ENCODE data around the gene CTBP2. TPM values are rescaled to one million over a fixed set of nuclear protein-coding genes. Genes with fewer than 3 reads are reported as not detected.

CTBP2 gene
- total RNA-seq, 1 experiment from 2014 or later, result 97.2 TPM

DNA sequence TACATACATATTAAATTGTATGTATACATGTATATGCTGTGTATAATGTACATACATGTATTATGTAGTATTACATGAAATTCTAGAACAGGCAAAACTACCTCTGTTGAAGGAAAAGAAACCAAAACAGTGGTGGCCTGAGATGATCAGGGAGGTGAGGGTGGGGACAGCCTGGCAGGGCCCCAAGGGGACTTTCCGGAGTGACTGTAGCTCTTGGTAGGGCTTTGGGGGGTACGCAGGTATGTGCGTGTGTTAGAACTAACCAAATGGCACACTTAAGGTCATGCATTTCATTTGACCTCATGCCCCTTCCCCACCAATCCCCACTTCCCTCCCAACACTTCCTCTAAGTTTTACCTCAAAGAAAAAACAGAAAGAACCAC, 31.3 kb downstream of the CTBP2 start:
- Mint-ChIP-seq H3K4me3 (ENCODE audit: unreplicated experiment) (no peak overlapping the region), H3K27me3 (ENCODE audit: insufficient read depth, unreplicated experiment) (no peaks in the 10 kb centered on the region), H3K9me3 (ENCODE audit: unreplicated experiment) (no peaks in the 10 kb centered on the region), H3K27ac (ENCODE audit: unreplicated experiment) (no peak overlapping the region), H3K36me3 (ENCODE audit: insufficient read depth, unreplicated experiment) (peaks cover 56% of the 10 kb centered on the region), H3K4me1 (ENCODE audit: low read depth, unreplicated experiment) (peaks cover 6% of the 10 kb centered on the region)
- Histone ChIP-seq H3K27me3 (replicated peaks; ENCODE audit: control insufficient read depth, insufficient read depth, low read length) (no peaks in the 10 kb centered on the region), H3K36me3 (ENCODE audit: control insufficient read depth, insufficient read depth, low read length) (peaks cover 4% of the 10 kb centered on the region), H3K4me3 (ENCODE audit: low read depth, low read length) (no peak overlapping the region), H3K9me3 (no peaks in the 10 kb centered on the region), H3K4me1 (no peaks in the 10 kb centered on the region)
- no peak for TF ChIP-seq CTCF (IDR thresholded peaks at IDR 0.05; ENCODE audit: insufficient read depth in 1 of 2, low read depth in 1 of 2, low read length in 1 of 2, severe bottlenecking in 1 of 2, unreplicated experiment in 1 of 2)
- no TSS peak for BruUV-seq (replicated peaks)
- ChIA-PET POLR2A (no interaction called here), CTCF (no interaction called here)
- intact Hi-C loops (cut with micrococcal nuclease; ENCODE audit: unreplicated experiment), result no loop called here
- DNase-seq, result no peak

DNA sequence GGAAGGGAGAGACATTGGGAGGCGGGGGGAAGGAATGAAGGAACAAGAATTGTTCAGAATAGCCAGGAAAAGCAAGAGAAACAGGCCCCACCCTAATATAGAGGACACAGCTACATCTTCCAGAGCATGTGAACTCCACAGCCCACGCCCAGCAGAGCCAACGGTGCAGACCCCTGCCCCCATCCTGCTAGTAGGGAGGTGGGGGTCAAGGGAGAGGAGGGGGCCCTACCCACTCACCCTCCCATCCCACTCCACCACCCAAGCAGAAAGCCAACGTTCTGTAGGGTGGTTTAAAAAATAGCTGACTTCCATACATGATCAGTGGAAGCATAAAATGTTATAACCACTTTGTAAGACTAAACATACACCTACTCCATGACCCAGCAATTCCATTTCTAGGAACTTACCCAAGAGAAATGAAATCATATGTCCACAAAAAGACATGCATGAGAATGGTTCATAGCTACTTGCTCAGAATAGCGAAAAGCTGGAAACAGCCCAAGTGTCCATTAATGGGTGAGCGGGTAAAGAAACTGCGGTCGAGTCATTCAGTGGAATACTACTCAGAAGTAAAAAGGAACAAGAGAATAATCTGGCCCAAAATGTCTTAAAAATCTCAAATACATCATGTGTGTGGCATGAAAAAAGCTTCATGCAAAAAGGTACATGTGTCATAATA, 31.8 kb downstream of the CTBP2 start:
- CTCF ChIA-PET, result no interaction called here
- intact Hi-C loops (cut with micrococcal nuclease; ENCODE audit: unreplicated experiment), result no loop called here
- Histone ChIP-seq H3K9me3 (no peaks in the 10 kb centered on the region), H3K4me1 (no peaks in the 10 kb centered on the region), H3K4me3 (ENCODE audit: low read depth, low read length) (no peak overlapping the region), H3K36me3 (ENCODE audit: control insufficient read depth, insufficient read depth, low read length) (peaks cover 4% of the 10 kb centered on the region), H3K27me3 (replicated peaks; ENCODE audit: control insufficient read depth, insufficient read depth, low read length) (no peaks in the 10 kb centered on the region)
- Mint-ChIP-seq H3K27ac (ENCODE audit: unreplicated experiment) (no peak overlapping the region), H3K4me1 (ENCODE audit: low read depth, unreplicated experiment) (peaks cover 6% of the 10 kb centered on the region), H3K27me3 (ENCODE audit: insufficient read depth, unreplicated experiment) (no peaks in the 10 kb centered on the region), H3K9me3 (ENCODE audit: unreplicated experiment) (no peaks in the 10 kb centered on the region), H3K4me3 (ENCODE audit: unreplicated experiment) (no peak overlapping the region), H3K36me3 (ENCODE audit: insufficient read depth, unreplicated experiment) (peaks cover 61% of the 10 kb centered on the region)
- POLR2A ChIA-PET, result no interaction called here
- BruUV-seq (replicated peaks), result no TSS peak
- TF ChIP-seq CTCF (IDR thresholded peaks at IDR 0.05; ENCODE audit: insufficient read depth in 1 of 2, low read depth in 1 of 2, low read length in 1 of 2, severe bottlenecking in 1 of 2, unreplicated experiment in 1 of 2), result no peak
- DNase-seq, result no peak

DNA sequence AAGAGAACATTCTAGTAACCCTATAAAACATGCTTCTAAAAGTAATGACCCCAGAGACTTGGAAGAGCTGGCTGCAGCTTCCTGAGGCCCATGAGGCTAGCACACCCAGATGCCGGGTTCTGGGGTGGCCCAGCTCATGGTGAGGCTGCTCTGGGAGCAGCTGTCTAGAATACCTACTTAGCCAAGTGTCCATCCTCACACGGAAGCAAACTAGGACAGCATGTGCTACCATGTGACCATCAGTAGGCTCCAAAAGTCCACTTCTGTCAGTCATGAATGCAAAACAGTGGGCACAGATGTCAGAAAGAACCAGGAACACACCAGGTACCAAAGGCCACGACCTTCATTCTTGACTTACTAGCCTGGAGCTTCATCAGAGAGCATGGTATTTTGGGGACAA, 32.4 kb downstream of the CTBP2 start:
- Mint-ChIP-seq H3K27me3 (ENCODE audit: insufficient read depth, unreplicated experiment) (no peaks in the 10 kb centered on the region), H3K4me1 (ENCODE audit: low read depth, unreplicated experiment) (peaks cover 6% of the 10 kb centered on the region), H3K4me3 (ENCODE audit: unreplicated experiment) (no peak overlapping the region), H3K9me3 (ENCODE audit: unreplicated experiment) (no peaks in the 10 kb centered on the region), H3K36me3 (ENCODE audit: insufficient read depth, unreplicated experiment) (peaks cover 59% of the 10 kb centered on the region), H3K27ac (ENCODE audit: unreplicated experiment) (no peak overlapping the region)
- H3K36me3 ChIP-seq (ENCODE audit: control insufficient read depth, insufficient read depth, low read length), result peaks cover 1% of the 10 kb centered on the region
- no peak for TF ChIP-seq CTCF (IDR thresholded peaks at IDR 0.05; ENCODE audit: insufficient read depth in 1 of 2, low read depth in 1 of 2, low read length in 1 of 2, severe bottlenecking in 1 of 2, unreplicated experiment in 1 of 2)
- POLR2A ChIA-PET, result no interaction called here
- no peaks in the 10 kb centered on the region for H3K4me1 ChIP-seq
- H3K27me3 ChIP-seq (replicated peaks; ENCODE audit: control insufficient read depth, insufficient read depth, low read length), result no peaks in the 10 kb centered on the region
- no peaks in the 10 kb centered on the region for H3K9me3 ChIP-seq
- no peak for DNase-seq
- H3K4me3 ChIP-seq (ENCODE audit: low read depth, low read length), result no peak overlapping the region
- no TSS peak for BruUV-seq (replicated peaks)
- intact Hi-C loops (cut with micrococcal nuclease; ENCODE audit: unreplicated experiment), result no loop called here
- CTCF ChIA-PET, result no interaction called here
